T follicular helper cell (primary cell): ENCODE measurements around the gene SLC6A19.

Experiments
- DNase-seq: peaks from one replicate; pipeline ENCODE4 v3.0.0-alpha.2; 2020; ENCODE audit warnings: low read depth

The SLC6A19 gene

DNA sequence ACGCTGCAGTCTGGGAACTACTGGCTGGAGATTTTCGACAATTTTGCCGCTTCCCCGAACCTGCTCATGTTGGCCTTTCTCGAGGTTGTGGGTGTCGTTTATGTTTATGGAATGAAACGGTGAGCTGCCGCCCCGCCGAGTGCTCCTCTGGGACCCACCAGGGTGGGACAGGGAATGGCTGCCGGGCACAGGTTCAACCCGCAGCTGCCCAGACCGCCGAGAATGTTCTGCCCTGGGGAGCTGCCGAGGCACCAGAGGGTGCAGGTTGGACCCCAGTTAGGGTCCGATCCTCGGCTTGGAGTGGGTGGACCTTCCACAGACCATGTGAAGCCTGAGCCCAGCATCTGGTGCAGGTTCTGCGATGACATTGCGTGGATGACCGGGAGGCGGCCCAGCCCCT lies 42.9 kb downstream of the SLC6A19 start:
- DNase-seq: no peak

DNA sequence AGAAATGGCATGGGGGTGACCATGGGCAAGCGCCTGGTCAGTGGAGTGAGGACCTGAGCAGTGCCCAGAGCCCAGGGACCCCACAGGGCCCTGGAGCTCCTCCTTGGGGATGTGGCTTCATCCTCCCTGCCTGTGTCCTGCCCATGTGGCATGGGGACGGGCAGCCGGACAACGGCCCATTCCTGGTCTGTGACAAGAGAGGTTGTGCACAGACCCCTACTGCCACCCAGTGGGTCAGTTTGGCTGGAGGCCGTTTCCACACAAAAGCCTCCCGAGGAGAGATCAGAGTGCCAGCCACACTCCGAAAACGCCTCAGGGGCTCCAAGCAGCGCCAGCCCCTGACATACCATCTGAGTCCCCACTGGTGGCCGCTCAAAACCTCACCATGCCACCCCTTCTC lies 43.6 kb downstream of the SLC6A19 start:
- DNase-seq: no peak

DNA sequence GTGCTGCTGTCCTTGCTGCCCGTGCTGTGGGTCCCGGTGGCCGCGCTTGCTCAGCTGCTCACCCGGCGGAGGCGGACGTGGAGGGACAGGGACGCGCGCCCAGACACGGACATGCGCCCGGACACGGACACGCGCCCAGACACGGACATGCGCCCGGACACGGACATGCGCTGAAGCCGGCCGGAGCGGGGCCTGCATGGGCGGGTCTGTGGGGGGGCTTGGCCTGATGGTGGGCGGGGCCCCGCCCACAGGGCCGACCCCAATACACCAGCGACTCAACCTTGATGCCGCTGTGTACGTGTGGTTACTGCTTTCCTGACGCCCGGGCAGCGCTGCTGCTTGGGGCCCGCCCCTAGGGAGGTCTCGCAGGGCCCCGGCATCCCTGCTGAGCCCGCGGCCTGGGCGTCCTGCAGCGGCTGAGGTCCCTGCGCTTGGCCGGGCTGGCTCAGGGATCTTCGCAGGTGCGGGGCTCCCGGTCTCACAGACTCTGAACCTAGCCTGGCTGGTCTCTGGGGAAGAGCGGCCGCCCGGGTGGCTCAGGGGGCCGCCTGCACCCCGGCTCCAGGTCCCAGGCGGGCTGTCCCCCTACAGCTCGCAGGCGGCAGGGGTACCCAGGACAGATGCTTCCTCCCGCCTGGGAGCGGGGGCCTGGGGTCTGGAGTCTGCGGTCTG lies 44.6 kb downstream of the SLC6A19 start:
- DNase-seq: no peak

DNA sequence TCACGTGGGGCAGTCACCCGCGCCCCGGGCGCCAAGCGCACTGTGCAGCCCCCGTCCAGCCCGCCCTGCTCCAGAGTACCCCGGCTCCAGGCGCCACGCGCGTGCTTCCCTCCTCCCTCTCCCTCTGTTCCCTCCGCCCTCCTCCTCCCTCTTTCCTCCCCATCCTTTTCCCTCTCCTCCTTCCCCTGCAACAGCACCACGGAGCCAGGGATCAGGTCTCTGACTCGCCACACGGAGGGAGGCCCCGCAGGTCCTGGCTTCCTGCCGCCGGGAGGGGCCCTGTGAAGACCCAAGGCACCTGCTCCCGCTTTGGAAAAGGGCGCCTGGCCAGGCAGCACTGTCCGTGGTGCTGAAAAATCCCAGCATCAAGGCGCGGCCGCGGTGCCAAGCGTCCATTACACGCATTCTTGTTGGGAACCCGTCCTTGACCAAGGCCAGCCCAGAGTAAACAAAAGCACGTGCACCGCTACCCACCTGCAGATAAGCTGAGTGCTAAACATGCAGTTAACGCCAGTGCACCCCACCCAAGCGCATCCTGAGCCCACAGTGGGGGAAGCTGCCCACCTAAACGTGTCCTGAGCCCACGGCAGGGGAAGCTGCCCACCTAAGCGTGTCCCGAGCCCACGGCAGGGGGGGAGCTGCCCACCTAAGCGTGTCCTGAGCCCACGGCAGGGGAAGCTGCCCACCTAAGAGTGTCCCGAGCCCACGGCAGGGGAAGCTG lies 45.5 kb downstream of the SLC6A19 start:
- DNase-seq: no peak

DNA sequence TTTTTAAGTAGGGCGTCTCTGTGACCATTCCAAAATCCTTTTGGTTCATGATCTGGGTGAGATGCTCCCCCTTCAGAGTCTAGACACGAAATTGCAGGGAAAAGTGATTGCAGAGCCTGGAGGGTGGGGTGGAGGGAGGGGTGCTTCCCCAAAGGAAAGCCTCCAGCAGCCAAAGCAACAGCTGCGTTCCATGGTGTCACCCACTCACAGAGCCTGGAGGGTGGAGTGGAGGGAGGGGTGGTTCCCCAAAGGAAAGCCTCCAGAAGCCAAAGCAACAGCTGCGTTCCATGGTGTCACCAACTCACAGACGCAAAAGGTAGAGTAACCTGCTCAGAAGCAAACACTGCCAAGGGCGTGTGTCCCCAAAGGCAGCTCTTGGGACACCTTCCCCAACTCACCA lies 46.4 kb downstream of the SLC6A19 start:
- no peak for DNase-seq

DNA sequence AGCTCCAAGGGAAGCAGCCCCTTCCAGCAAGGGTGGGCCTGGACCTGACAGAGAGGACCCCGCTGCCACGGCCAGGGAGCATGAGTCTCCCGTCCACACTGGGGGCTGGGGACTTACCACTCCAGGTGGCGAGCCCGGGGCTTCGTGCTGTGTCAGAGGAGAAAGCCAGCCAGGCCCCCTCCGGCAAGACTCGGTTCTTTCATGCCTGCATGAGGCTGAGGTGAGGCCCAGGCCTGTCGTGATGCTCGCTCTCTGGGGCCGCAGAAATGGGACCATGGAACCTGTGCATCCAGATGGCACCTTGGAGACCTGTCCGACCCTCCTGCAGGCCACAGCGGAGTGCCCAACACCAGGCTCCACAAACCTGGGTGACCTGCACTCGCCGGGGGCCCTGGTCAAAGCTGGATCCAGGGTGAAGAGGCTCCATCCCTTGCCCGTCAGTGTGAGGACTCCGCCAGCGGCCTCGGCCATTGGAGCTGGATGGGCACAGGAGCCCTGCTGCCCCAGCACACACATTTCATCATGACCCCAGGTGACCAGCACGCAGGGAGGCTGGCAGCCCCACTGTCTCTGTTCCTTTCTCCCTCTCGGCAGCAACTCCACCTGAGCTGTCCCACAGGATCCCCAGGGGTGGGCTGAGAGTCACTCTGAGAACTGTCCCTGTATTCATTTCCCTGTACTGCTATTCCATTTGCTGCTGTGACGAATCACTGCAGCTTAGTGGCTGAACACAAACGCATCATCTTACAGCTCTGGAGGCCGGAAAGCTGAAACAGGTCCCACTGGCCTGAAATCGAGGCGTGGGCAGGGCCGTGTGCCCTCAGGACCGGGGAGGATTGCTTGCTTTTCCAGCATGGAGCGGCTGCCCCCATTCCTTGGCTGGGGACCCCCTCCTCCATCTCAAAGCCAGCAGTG lies 48.2 kb downstream of the SLC6A19 start:
- DNase-seq: no peak

DNA sequence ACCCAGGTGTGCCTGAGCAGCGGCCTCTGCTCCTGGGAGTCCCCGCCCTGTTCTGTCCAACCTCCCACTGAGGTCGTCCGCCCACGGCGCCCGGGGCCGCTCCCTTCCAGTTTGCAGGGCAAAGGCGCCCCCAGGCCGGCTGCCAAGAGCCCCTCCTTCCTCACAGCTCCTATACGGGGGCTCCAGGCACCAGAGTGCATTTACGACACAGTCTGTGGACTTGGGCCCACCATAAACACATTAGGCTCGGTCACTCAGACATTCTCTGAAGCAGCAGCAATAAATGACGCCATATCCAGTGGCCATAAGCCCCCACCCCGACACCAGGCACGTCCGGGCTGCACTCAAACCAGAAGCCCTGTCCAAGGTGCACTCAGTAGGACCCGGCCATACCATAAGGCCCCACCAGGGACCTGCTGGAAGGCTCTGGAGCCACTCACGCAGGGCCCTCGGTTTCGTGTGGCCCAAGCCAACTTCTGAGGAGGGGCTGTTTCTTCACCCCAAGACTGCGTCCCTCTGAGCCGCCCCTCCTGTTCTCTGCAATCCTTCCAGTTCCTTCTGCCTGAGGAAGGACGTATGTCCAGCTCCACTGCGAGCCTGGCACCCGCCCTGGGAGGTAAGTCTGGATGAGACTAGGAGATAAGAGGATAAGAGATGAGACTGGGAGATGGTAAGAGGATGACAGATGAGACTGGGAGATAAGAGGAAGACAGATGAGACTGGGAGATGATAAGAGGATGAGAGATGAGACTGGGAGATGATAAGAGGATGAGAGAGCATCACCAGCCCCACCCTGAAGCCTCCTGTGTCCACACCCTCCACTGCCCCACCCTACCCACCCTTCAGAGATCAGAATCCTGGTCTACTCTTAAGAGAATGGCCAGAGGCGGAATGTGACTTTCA lies 50.5 kb downstream of the SLC6A19 start:
- no peak for DNase-seq

DNA sequence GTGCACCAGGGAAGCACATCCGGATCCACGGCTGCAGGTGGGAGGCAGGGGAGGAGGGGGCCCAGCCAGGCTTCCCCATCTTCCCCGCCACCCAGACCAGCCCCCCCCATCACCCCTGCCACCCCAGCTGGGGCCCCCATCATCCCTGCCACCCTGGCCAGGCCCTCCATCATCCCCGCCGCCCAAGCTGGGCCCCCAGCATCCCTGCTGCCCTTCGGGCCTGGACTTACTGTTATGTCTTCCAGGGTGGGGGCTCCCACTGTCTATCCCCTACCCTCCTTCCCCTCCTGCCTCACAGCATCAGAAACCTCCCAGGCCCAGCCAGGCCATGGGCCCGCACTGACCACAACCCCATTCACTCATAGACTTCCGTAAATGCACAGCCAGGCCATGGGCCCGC lies 51.3 kb downstream of the SLC6A19 start:
- DNase-seq: no peak

DNA sequence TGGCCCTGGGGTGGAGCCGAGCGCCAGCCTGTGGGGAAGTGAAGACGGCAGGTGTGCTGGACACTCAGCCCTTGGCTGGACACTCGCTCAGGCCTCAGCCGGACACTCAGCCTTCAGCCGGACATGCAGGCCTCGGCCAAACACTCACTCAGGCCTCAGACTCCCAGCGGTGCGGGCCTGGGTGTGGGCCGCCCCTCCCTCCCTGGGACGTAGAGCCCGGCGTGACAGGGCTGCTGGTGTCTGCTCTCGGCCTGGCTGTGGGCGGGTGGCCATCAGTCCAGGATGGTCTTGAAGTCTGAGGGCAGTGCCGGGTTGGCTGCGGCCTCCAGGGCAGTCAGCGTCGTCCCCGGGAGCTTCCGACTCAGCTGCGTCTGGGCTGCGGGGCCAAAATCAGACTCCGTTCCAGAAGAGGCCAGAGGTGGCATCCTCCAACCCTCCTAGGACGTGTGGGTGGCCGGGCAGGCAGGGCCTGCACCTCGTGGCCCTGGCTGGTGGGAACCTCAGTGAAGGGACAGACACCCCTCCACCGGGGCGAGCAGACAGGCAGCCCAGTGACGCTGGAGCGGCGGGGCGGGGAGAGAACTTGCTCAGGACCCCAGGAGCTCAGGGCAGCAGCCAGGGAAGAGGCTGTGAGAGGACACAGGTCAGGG lies 52.2 kb downstream of the SLC6A19 start:
- DNase-seq: no peak

DNA sequence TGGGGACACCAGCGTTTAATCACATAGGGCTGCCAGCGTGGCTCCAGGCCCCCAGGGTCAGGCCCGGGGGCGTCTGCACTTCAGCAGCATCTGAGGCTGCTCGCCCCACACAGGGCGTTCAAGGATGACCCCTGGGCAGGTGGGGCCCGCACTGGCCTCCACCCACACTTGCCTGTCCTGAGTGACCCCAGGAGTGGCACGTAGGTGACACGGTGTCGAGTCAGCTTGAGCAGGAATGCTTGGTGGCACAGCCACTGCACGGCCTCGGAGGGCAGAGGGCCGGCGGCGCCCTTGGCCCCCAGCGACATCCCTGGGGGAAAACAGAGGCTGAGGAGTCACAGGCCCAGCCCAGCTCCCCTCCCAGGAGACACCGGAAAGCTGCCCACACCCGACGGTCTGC lies 52.8 kb downstream of the SLC6A19 start:
- no peak for DNase-seq

DNA sequence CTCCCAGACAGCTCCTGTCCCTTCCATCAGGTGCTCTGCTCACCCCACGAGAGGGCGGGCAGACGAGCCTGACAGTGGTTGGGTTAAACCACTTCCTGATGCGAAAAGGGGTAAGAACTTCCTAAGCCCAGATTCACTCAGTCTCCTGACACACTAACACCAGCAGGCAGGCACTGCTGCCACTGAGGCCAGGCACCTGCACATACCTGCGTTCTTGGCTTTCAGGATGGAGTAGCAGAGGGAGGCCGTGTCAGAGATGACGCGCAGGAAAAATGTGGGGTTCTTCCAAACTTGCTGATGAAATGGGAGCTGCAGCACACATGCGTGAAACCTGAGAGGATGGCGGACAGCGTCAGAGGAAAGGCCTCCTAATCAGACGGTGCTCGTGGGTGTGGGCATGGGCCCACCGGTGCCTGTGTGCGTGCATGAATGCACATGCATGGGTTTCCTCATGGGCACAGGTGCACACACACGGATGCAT lies 53.7 kb downstream of the SLC6A19 start:
- peak; percentile 35 for DNase-seq

DNA sequence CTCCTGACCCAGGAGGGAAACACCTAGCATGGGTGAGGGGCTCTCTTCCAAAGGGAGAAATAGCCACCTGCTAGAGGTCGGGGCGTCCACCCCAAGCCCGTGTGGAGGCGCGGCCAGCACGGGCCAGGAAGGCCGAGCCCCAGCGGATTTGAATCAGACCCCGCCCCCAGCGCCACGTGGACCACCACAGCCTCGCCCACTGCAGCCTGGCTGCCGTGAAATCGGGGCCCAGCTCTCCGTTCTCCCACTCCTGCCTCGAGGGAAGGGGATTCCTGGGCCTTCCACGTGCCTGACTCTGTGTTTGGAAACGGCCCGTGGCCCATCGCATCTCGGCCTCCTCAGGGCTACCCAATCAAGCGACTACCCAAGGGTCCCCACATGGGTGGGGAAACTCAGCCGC lies 55.4 kb downstream of the SLC6A19 start:
- no peak for DNase-seq

DNA sequence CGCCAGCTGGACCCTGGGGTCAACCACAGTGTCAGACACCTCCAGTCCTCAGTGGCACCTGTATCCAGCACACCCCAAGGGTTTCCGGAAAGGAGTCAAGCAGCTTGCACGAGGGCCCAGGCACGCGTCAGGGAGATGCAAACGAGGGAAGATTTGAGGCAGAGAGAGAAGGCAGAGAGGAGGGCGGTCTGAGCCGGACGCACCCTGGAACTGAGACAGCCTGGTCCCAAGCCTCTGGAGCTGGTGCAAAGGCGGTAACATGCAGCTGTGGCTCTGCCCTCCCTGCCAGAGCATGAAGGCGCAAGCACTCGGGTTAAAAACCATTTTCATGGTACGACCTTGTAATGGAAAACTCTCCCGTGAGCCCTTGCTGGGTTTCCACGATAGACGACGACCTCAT lies 56.0 kb downstream of the SLC6A19 start:
- DNase-seq: no peak

DNA sequence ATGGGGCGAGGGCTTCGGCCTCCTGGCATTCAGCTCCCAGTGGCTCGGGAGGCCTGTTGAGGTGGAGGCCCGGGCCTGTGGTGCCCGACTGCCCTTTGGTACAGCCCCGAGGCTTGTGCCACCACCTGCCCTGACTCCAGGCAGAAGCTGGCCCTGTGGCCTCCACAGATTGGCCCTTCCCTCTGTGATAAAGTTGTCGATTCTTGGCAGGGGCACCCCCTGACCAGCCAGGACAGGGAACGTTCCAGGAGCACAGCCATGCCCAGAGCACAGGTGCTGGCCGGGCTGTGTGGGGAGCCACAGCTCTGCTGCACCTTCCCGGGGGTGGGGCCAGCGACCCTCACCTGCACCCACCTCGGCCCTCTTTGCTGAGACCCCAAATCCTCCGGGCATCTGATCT lies 56.4 kb downstream of the SLC6A19 start:
- DNase-seq: no peak

DNA sequence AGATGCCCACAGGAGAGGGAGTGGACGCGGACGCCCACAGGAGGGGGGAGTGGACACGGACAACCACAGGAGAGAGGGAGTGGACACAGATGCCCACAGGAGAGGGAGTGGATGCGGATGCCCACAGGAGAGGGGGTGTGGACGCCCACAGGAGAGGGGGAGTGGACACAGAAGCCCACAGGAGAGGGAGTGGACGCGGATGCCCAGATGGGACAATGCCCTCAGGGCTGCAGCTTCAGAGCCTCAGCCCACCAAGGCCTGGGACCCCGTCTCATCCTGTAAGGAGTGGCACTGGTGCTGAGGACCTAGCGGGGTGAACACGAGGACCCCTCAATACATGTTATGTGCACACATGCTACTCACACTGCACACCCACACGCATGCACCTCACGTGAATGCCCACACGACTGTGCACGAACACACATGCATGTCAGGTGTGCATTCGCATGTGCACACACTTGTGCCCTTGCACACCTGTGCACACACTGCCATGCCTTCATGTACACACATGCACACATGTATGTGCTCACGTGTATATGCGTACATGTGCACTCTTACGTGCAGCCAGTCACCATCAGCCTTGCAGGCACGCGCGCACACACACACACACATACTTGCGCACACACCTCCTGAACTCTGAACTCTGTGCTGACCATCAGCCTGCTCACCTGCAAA lies 58.5 kb downstream of the SLC6A19 start:
- no peak for DNase-seq

DNA sequence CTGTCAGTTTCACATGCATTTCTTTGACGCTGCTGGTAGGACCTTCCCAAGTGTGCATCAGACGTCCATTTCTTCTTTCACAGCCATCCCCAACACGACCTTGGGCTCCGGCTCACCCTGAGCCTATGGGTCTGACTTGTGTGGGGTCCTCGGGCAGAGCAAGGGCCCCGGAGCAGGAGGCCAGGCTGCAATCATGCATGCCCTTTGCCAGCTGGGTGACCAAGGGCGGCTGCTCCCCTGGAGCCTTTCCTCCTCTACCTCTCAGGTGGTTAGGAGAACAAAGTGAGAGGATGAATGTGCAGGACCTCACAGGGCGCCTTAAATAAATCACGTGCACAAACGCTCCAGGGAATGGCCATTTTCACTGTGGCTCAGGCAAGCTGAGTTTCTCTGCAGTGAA lies 60.2 kb downstream of the SLC6A19 start:
- DNase-seq: no peak

DNA sequence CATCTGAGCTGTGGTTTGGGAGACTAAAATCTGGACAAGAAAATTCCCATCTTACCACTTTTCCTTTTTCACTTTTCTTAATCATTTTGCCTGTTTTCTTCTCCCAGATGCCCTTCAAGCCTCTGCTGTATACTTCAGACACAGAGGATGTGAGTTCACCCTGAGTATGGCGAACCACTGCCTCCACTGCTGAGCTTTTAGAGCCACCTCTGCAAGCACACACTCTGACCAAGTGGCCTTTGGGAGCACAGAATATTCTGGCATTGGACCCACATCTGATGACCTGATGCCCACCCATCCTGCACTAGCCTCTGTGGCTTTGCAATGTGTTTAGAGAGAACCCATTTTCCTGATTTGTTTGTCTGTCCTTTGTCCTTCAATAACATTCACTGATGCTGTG lies 61.0 kb downstream of the SLC6A19 start:
- no peak for DNase-seq

DNA sequence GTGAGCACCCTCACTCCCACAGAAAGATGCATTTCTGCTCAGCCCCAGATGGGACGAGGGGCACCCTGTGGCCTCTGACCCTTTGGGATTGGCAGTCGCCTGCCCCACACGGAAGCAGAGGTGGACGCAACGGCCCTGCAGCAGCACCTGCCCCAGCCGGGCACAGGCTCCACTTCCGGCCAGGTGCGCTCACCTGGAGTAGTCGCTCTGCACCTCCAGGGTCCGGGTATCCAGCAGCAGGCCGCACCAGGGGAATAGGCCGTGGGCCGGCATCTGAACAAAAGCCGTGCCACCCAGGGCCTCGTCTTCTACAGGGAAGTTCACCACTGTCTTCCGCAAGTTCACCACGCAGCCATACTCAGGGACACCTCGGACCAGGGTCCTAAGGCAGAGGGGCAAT lies 62.8 kb downstream of the SLC6A19 start:
- no peak for DNase-seq

DNA sequence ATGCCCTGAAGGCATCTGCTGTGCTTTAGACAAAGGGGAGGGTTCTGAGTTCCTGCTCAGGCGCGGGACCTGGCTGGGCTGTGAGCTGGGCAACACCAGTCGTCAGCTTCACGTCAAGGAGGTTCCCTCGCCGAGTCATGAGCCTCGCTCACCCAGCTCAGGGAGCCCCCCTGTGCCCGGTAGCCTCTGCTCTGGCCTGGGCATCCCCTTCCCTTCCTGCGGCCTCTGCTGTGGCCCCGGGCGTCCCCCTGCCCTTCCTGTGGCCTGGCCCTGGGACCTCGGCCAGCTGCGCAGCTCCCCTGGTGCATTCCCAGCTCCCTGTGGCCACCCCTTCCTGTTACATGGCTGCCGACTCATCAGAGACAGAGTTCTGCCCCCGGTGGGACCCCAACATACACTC lies 63.6 kb downstream of the SLC6A19 start:
- DNase-seq: no peak
